EH (cell line): ENCODE data around the gene RETREG3.

Source experiments
- DNase-seq: peaks from one replicate; pipeline ENCODE4 v3.0.0-alpha.2; 2015; ENCODE audit warnings: low read depth

The RETREG3 gene

DNA sequence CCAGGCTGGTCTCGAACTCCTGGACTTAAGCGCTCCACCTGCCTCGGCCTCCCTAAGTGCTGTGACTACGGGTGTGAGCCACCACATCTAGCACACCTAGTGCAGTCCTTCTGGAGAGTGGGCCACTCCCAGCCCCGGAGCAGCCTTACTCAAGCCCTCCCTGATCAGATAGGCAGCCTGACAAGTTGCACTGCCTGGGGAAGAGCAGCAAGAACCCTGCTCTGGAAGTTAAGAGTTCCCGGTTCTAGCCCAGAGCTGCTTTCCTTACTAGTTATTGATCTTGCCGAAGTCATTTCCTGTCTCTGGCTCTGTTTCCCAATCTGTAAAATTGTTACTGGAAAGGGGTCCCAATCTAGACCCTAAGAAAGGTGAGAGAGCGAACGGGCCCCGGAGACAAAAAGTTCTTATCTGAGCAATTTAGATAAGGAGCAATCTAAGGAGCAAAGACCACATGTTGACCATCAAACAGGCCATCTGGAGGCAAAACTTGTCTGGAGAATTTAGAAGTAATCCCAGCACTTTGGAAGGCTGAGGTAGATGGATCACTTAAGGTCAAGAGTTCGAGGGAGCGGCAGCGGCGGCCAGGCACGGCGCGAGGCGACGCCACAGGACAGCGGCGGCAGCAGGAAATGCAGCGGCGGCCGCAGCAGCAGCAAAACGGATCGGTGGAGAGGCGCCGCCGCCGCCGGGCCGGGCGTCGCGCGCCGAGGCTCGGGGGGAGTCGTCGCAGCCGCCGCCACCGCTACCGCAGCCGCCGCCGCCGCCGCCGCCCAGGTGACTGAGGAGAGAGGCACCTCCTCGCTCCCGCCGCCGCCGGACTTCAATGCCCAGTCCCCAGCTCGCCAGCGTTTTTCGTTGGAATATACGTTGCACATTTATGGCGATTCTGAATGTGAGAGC is 77.5 kb downstream of the RETREG3 start:
- peak; percentile 64 for DNase-seq

DNA sequence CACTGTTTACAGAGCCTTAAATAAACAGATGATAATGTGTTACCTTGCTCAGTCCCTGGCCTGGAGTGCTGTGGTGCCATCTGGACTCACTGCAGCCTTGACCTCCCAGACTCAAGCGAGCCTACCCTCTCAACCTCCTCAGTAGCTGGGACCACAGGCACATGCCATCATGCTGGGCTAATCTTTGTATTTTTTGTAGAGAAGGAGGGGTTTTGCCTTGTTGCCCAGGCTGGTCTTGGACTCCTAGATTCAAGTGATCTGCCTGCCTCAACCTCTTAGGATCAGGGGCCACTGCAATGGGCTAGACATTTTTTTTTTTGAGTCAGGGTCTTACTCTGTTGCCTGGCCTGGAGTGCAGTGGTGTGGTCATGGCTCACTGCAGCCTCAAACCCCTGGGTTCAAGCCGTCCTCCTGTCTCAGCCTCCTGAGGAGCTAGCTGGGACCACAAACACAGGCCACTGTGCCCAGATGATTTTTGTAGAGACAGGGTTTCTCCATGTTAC is 78.2 kb downstream of the RETREG3 start:
- DNase-seq, result no peak
